CD4-positive, alpha-beta T cell treated with Interleukin-17A for 4 hours (primary cell): ENCODE data around the gene BOD1L2.

Experiments
- DNase-seq: peaks from one replicate; pipeline ENCODE4 v3.0.0-alpha.2; 2020; ENCODE audit warnings: mixed read lengths

Gene BOD1L2

GRCh38 chr18:57146956-57147636 lies at the start of gene BOD1L2:
BOD1L2 (plus strand) TSS chr18:57147087; CDS start chr18:57147313, 226 bp downstream.
- DNase-seq: no peak

GRCh38 chr18:57107140-57107832 lies 39.6 kb upstream of the BOD1L2 start:
- DNase-seq: no peak

- DNase-seq: no peak
Measured at GRCh38 chr18:57110290-57110689, 36.6 kb upstream of the BOD1L2 start.

- no peak for DNase-seq
Measured at GRCh38 chr18:57113799-57114420, 33.0 kb upstream of the BOD1L2 start.

GRCh38 chr18:57116598-57117132 lies 30.2 kb upstream of the BOD1L2 start:
- no peak for DNase-seq

- DNase-seq: no peak
Measured at GRCh38 chr18:57121542-57122112, 25.3 kb upstream of the BOD1L2 start.

GRCh38 chr18:57122936-57123510 lies 23.9 kb upstream of the BOD1L2 start:
- no peak for DNase-seq

GRCh38 chr18:57125627-57126026 lies 21.3 kb upstream of the BOD1L2 start:
- DNase-seq: no peak

- no peak for DNase-seq
Measured at GRCh38 chr18:57128220-57128932, 18.5 kb upstream of the BOD1L2 start.

GRCh38 chr18:57131101-57131500 lies 15.8 kb upstream of the BOD1L2 start:
- no peak for DNase-seq

GRCh38 chr18:57131782-57132181 lies 15.1 kb upstream of the BOD1L2 start:
- no peak for DNase-seq

GRCh38 chr18:57134618-57135135 lies 12.2 kb upstream of the BOD1L2 start:
- no peak for DNase-seq

GRCh38 chr18:57135699-57136098 lies 11.2 kb upstream of the BOD1L2 start:
- no peak for DNase-seq

- DNase-seq: no peak
Measured at GRCh38 chr18:57137847-57138246, 9.0 kb upstream of the BOD1L2 start.

GRCh38 chr18:57141208-57142129 lies 5.4 kb upstream of the BOD1L2 start:
- no peak for DNase-seq

- no peak for DNase-seq
Measured at GRCh38 chr18:57142324-57142723, 4.6 kb upstream of the BOD1L2 start.

- no peak for DNase-seq
Measured at GRCh38 chr18:57143265-57143664, 3.6 kb upstream of the BOD1L2 start.

- no peak for DNase-seq
Measured at GRCh38 chr18:57148263-57148662, 1.4 kb downstream of the BOD1L2 start.

- DNase-seq: no peak
Measured at GRCh38 chr18:57149051-57149450, 2.2 kb downstream of the BOD1L2 start.

GRCh38 chr18:57149531-57149930 lies 2.6 kb downstream of the BOD1L2 start:
- DNase-seq: no peak

- no peak for DNase-seq
Measured at GRCh38 chr18:57150081-57150480, 3.2 kb downstream of the BOD1L2 start.
